GM18520 (cell line): ENCODE measurements around the gene SLC25A3.
"Not testable (repeated sequence)": the region's sequence is repeated elsewhere in the genome, so short reads cannot be mapped to it uniquely, and the experiment has no call there.

ENCODE experiments used
- ATAC-seq: cut with Tn5 transposase; IDR thresholded peaks from one replicate; pipeline ENCODE4 v1.9.1; 2021; ENCODE audit not compliant: unreplicated experiment

The SLC25A3 gene

GRCh38 chr12:98593351-98594049 is at the start of gene SLC25A3:
Gene SLC25A3, plus strand, starts transcription at chr12:98593686. Its CDS starts 293 bp downstream, at chr12:98593979.
- peak; percentile 100 for ATAC-seq

GRCh38 chr12:98543701-98544100 is 49.8 kb upstream of the SLC25A3 start:
- no peak for ATAC-seq

- ATAC-seq: no peak
Observed at GRCh38 chr12:98544751-98545150, 48.7 kb upstream of the SLC25A3 start.

- no peak for ATAC-seq
Observed at GRCh38 chr12:98549371-98550110, 43.9 kb upstream of the SLC25A3 start.

- no peak for ATAC-seq
Observed at GRCh38 chr12:98551787-98552186, 41.7 kb upstream of the SLC25A3 start.

GRCh38 chr12:98558097-98558496 is 35.4 kb upstream of the SLC25A3 start:
- ATAC-seq: not testable (repeated sequence)

- ATAC-seq: no peak
Observed at GRCh38 chr12:98559666-98560065, 33.8 kb upstream of the SLC25A3 start.

- no peak for ATAC-seq
Observed at GRCh38 chr12:98561846-98562245, 31.6 kb upstream of the SLC25A3 start.

- ATAC-seq: no peak
Observed at GRCh38 chr12:98572010-98572409, 21.5 kb upstream of the SLC25A3 start.

GRCh38 chr12:98574110-98574509 is 19.4 kb upstream of the SLC25A3 start:
- ATAC-seq: no peak

GRCh38 chr12:98575013-98575412 is 18.5 kb upstream of the SLC25A3 start:
- no peak for ATAC-seq

- ATAC-seq: not testable (repeated sequence)
Observed at GRCh38 chr12:98576795-98577194, 16.7 kb upstream of the SLC25A3 start.

- ATAC-seq: no peak
Observed at GRCh38 chr12:98578392-98578791, 15.1 kb upstream of the SLC25A3 start.

- no peak for ATAC-seq
Observed at GRCh38 chr12:98578821-98579220, 14.7 kb upstream of the SLC25A3 start.

- ATAC-seq: no peak
Observed at GRCh38 chr12:98579347-98579746, 14.1 kb upstream of the SLC25A3 start.

- no peak for ATAC-seq
Observed at GRCh38 chr12:98579835-98580234, 13.7 kb upstream of the SLC25A3 start.

GRCh38 chr12:98580695-98581094 is 12.8 kb upstream of the SLC25A3 start:
- ATAC-seq: no peak

GRCh38 chr12:98581101-98581500 is 12.4 kb upstream of the SLC25A3 start:
- no peak for ATAC-seq

- ATAC-seq: no peak
Observed at GRCh38 chr12:98582093-98582492, 11.4 kb upstream of the SLC25A3 start.

- ATAC-seq: no peak
Observed at GRCh38 chr12:98587084-98587483, 6.4 kb upstream of the SLC25A3 start.

GRCh38 chr12:98591209-98591608 is 2.3 kb upstream of the SLC25A3 start:
- ATAC-seq: no peak

- ATAC-seq: no peak
Observed at GRCh38 chr12:98592825-98593322, 612 bp upstream of the SLC25A3 start.
